ENCODE results near the gene KEL.

KEL gene

DNA sequence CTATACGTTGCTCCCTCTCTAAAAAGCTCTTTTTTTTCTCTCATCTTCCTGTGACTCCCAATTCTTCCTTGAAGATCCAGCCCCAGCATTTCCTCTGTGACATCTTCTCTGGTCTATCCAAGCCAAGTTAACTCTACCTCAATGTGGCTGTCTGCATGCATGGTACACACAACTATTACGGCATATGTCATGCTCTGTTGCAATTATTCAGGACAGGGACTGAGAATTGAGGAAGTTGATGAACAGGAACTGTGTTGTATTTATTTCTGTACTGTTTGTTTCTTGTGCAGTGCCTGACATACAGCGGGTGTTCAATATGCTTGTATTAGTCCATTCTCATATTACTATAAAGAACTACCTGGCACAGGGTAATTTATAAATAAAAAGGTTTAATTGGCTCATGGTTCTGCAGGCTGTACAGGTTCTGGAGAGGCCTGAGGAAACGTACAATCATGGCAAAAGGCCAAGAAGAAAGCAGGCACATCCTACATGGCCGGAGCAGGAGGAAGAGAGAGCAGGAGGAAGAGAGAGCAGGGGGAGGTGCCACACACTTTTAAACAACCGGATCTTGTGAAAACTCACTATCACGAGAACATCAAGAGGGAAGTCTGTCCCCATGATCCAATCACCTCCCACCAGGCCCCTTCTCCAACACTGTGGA lies 34.9 kb downstream of the KEL start:
- no peak for DNase-seq

GRCh38 chr7:142925413-142925812 lies 36.8 kb downstream of the KEL start:
- DNase-seq, result no peak

- no peak for DNase-seq
These were observed 38.8 kb downstream of the KEL start for GRCh38 chr7:142923391-142923790.

DNA sequence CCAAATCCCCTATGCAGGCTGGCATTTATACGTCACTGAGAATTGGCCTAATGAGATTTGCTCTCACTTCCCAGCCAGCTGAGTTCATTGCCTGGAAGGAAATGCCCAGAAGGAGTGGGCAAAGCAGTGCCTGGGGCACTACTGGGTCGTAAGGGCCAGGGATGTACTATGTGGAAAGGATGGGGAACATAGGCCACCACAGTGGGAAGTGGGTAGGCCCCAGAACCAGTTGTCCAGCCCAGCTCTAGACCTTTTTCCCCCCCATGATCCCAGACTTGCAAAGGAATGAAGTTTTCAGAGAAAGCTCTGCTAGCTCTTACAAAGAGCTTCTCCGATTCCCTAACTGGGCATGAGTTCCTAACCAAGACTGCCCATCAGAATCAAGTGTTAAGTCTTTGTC lies 42.5 kb downstream of the KEL start:
- no peak for DNase-seq

- DNase-seq, result no peak
These were observed 43.3 kb downstream of the KEL start for GRCh38 chr7:142918901-142919300.

GRCh38 chr7:142917447-142917846 lies 44.7 kb downstream of the KEL start:
- no peak for DNase-seq

- no peak for DNase-seq
These were observed 45.7 kb downstream of the KEL start for GRCh38 chr7:142916508-142916907.

DNA sequence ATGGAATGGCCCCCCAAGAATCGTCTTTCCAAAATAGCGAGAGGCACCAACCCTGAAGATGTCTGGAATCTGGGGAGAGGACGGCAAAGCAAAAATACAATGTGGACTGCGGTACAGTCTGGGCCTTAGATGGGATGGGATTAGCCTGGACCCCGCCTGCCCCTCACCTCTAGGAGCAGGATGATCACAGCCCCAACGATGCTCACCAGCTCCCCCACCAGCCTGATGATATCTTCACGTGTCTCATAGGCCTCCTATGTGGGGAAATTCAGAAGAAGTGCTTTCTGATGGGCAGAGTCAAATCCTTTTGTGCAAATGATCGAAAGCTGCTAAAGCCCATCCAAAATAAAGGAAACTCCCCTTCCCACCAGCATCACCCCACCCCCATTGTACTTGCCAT lies 46.8 kb downstream of the KEL start:
- DNase-seq, result no peak

- no peak for DNase-seq
These were observed 48.0 kb downstream of the KEL start for GRCh38 chr7:142914121-142914520.

- no peak for DNase-seq
These were observed 48.6 kb downstream of the KEL start for GRCh38 chr7:142913566-142913965.

DNA sequence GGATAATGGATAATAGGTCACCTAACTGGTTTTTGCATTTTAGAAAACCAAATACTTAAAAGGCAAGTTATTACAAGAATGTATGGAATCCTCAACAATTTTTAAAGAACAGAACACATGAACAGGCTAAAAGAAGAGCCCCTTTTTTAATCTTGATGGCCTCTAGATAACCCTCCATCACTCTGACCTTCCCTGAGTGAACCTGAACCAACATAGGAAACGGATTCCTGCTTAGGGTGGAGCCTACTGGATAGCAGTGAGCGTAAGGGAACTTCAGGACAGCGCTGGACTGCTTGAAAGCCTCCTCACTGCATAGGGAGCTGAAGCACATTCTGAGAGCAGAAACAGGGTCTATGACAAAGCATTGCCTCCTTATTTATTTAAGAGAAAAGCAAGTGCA lies 49.1 kb downstream of the KEL start:
- no peak for DNase-seq

GRCh38 chr7:142910481-142910880 lies 51.7 kb downstream of the KEL start:
- DNase-seq, result no peak

- no peak for DNase-seq
These were observed 52.1 kb downstream of the KEL start for GRCh38 chr7:142910031-142910433.

GRCh38 chr7:142908921-142909890 lies 53.0 kb downstream of the KEL start:
- DNase-seq, result no peak

GRCh38 chr7:142908290-142908689 lies 53.9 kb downstream of the KEL start:
- no peak for DNase-seq

GRCh38 chr7:142906643-142907042 lies 55.5 kb downstream of the KEL start:
- no peak for DNase-seq

GRCh38 chr7:142905759-142906158 lies 56.4 kb downstream of the KEL start:
- no peak for DNase-seq

- DNase-seq, result no peak
These were observed 58.0 kb downstream of the KEL start for GRCh38 chr7:142904128-142904527.

DNA sequence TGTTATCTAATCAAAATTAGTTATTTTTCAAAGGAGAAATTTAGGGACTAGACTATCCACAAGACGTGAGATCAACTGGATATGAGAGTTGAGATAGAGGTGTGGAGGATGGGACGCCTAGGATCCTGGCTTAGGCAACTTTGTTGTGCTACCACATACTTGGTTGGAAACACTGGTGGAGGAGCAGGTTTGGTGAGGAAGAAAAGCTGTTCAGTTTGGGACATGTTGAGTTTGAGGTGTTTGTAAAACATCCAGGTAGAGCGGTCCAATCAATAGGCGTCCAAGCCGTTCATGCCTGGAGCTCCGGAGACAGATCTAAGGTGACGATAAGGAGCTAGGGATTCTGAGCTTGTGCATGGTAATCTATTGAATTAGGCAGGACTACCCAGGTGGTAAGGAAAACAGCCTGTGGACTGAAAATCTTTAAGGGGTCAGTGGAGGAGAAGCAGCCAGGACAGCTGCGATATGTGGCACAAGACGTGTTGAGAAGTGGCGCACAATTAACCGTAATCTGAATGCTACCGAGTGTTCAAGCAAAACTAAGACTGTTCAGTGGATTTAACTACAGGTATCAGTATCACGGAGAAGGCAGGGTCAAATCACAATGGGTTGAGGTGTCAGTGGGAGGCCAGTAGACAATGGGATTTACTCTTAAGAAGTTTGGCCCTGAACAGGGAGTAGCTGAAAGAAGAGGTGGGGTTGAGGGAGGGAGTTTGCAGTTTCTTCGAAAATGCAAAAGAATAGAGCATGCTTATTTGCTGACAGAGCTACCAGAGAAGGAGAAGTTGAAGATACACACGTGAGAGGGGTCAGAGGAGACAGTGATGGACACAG lies 60.5 kb downstream of the KEL start:
- DNase-seq, result no peak

- DNase-seq, result no peak
These were observed 62.5 kb downstream of the KEL start for GRCh38 chr7:142899661-142900060.

DNA sequence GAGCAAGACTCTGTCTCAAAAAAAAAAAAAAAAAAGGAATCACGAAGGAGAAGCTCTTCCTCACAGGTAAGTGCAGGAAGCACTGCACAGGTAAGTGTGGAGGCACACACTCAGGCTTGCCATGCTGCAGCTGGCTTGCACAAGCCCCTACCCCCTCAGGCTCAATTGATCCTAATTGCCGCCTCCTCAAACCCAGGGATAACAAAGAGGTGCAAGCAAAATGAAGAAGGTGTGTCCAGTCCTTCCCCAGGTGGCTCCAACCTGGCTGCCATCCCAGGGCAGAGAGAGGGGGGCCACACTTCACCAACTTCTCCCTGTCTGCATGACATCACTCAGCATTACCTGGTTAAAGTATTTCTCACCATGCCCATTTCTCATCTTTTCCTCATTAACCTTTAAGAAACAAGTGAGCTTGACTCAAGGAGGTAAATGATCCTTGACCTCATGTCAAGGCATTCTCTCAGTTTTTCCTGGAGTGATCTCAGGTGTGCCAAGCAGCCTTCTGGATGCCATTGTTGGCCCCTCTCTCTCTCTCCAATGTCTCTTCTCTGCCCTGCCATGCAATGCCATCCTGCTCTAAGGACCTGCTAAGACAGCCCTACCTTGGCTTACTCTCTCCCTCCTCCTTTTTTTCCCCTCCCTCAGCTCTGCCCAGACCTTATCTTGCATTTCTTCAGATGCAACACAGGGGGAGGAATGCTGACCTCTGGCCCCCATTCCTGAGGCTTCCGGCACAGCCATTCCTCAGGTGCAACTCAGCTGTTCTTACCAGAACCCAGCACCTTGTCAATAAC lies 63.6 kb downstream of the KEL start:
- no peak for DNase-seq

GRCh38 chr7:142897691-142898090 lies 64.5 kb downstream of the KEL start:
- DNase-seq, result no peak

All from amniotic stem cell (primary cell).